ENCODE measurements around the gene ADCY10. TPM values are rescaled to one million over a fixed set of nuclear protein-coding genes. Genes with fewer than 3 reads are reported as not detected.

The ADCY10 gene
- total RNA-seq, 1 experiment from 2014 or later, result 0.31 TPM

DNA sequence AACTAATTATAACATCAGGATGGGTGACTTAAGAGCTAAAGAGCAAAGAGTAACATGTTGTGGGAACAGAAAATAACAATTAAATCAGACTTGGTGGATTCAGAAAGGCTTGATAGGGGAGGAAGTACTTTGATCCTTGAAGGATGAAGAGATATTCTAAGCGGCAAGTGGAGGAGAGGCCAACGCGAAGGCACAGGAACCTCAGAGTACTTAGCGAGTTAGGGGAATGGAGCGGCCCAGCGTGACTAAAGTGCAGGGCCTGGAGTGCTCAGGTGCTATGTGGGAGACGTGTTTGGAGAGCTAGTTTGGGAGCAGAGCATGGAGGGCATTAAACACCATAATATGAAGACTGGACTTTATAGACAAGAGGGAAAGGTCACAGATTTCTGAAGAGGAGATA is 64.3 kb downstream of the ADCY10 start:
- intact Hi-C loops (cut with micrococcal nuclease; ENCODE audit: unreplicated experiment), result no loop called here
- no peak for DNase-seq
- TF ChIP-seq, protein P1, sequence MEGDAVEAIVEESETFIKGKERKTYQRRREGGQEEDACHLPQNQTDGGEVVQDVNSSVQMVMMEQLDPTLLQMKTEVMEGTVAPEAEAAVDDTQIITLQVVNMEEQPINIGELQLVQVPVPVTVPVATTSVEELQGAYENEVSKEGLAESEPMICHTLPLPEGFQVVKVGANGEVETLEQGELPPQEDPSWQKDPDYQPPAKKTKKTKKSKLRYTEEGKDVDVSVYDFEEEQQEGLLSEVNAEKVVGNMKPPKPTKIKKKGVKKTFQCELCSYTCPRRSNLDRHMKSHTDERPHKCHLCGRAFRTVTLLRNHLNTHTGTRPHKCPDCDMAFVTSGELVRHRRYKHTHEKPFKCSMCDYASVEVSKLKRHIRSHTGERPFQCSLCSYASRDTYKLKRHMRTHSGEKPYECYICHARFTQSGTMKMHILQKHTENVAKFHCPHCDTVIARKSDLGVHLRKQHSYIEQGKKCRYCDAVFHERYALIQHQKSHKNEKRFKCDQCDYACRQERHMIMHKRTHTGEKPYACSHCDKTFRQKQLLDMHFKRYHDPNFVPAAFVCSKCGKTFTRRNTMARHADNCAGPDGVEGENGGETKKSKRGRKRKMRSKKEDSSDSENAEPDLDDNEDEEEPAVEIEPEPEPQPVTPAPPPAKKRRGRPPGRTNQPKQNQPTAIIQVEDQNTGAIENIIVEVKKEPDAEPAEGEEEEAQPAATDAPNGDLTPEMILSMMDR (IDR thresholded peaks at IDR 0.05; ENCODE audit: unreplicated experiment), result no peak
- no peak overlapping the region for H3K4me3 Mint-ChIP-seq (ENCODE audit: low read depth, unreplicated experiment)
- no peaks in the 10 kb centered on the region for H3K27me3 Mint-ChIP-seq (ENCODE audit: unreplicated experiment)
- H3K27ac Mint-ChIP-seq (ENCODE audit: unreplicated experiment), result no peak overlapping the region
- no peaks in the 10 kb centered on the region for H3K9me3 Mint-ChIP-seq (ENCODE audit: low read depth, unreplicated experiment)
- no peaks in the 10 kb centered on the region for H3K4me1 Mint-ChIP-seq (ENCODE audit: low read depth, unreplicated experiment)
- BruUV-seq (replicated peaks), result no TSS peak
- H3K36me3 Mint-ChIP-seq (ENCODE audit: insufficient read depth, unreplicated experiment), result no peaks in the 10 kb centered on the region
- CTCF ChIA-PET, result interaction anchor here (0.8 kb wide), 1 partner anchor 25 kb away, joined by 3 read pairs; no protein-coding TSS in a partner anchor

DNA sequence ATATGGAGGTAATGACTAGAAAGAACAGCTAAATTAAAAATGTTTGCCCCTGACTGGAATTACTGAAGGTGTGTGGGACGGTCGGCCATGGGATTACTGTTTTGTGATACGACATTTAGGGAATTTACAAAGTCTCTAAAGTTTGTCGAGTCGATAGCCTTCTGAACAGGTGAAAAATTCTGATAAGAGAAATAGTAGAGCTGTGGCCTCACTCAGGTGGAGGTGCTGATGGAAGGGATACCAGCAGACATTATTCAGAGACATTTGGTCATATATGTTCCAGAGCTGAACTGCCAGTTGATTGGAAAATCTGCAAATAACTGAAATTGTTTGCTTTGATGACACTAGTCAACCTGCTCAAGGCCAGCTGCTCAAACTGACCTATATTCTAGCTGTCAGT is 71.1 kb downstream of the ADCY10 start:
- H3K4me3 Mint-ChIP-seq (ENCODE audit: low read depth, unreplicated experiment), result no peak overlapping the region
- no peaks in the 10 kb centered on the region for H3K9me3 Mint-ChIP-seq (ENCODE audit: low read depth, unreplicated experiment)
- intact Hi-C loops (cut with micrococcal nuclease; ENCODE audit: unreplicated experiment), result no loop called here
- DNase-seq, result no peak
- H3K36me3 Mint-ChIP-seq (ENCODE audit: insufficient read depth, unreplicated experiment), result no peaks in the 10 kb centered on the region
- no peaks in the 10 kb centered on the region for H3K4me1 Mint-ChIP-seq (ENCODE audit: low read depth, unreplicated experiment)
- TF ChIP-seq, protein P1 (IDR thresholded peaks at IDR 0.05; ENCODE audit: unreplicated experiment), result no peak
- H3K27ac Mint-ChIP-seq (ENCODE audit: unreplicated experiment), result no peak overlapping the region
- BruUV-seq (replicated peaks), result no TSS peak
- CTCF ChIA-PET, result interaction anchor here (0.6 kb wide), 1 partner anchor 451 kb away, joined by 4 read pairs; no protein-coding TSS in a partner anchor
- H3K27me3 Mint-ChIP-seq (ENCODE audit: unreplicated experiment), result peaks cover 16% of the 10 kb centered on the region

DNA sequence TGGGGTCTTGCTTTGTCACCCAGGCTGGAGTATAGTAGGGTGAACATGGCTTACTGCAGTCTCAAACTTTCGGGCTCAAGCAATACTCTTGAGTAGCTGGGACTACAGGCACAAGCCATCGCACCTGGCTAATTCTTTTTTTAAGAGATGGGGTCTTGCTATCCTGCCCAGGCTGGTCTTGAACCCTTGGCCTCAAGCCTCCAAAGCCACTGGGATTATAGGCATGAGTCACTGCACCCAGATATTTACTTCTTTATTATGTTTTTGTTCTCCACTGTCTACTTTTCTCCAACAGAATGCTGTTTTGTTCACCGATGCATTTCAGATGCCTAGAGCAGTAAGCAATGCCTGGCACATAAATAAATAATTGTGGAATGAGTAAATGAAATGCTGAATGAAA is 72.4 kb downstream of the ADCY10 start:
- Mint-ChIP-seq H3K4me1 (ENCODE audit: low read depth, unreplicated experiment) (no peaks in the 10 kb centered on the region), H3K27me3 (ENCODE audit: unreplicated experiment) (peaks cover 16% of the 10 kb centered on the region), H3K27ac (ENCODE audit: unreplicated experiment) (no peak overlapping the region), H3K9me3 (ENCODE audit: low read depth, unreplicated experiment) (no peaks in the 10 kb centered on the region), H3K36me3 (ENCODE audit: insufficient read depth, unreplicated experiment) (no peaks in the 10 kb centered on the region), H3K4me3 (ENCODE audit: low read depth, unreplicated experiment) (no peak overlapping the region)
- BruUV-seq (replicated peaks), result no TSS peak
- TF ChIP-seq, protein P1 (IDR thresholded peaks at IDR 0.05; ENCODE audit: unreplicated experiment), result no peak
- CTCF ChIA-PET, result no interaction called here
- no peak for DNase-seq
- intact Hi-C loops (cut with micrococcal nuclease; ENCODE audit: unreplicated experiment), result no loop called here

DNA sequence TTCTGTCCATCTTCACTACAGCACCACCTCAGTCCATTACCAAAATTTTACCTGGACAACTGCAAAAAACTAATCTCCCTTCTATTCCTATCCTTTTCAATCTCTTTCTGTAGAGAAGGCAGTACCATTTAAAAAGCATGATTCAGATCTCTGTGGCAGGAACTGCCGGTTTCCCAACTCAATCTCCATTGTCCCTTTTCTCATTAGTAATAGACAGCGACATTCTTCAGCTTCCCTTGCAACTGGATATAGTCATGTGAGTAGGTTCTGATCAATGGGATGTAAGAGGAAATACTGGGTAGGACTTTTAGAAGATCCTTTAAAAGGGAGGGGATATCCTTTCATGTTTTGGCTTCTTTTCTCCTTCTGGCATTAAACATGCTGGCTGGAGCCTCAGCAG is 74.9 kb downstream of the ADCY10 start:
- no TSS peak for BruUV-seq (replicated peaks)

More for the DNA sequence above, 74.9 kb downstream of the ADCY10 start:
- Mint-ChIP-seq H3K36me3 (ENCODE audit: insufficient read depth, unreplicated experiment) (no peaks in the 10 kb centered on the region), H3K9me3 (ENCODE audit: low read depth, unreplicated experiment) (no peaks in the 10 kb centered on the region), H3K4me1 (ENCODE audit: low read depth, unreplicated experiment) (no peaks in the 10 kb centered on the region), H3K4me3 (ENCODE audit: low read depth, unreplicated experiment) (no peak overlapping the region), H3K27ac (ENCODE audit: unreplicated experiment) (no peak overlapping the region), H3K27me3 (ENCODE audit: unreplicated experiment) (peaks cover 16% of the 10 kb centered on the region)
- CTCF ChIA-PET, result no interaction called here
- intact Hi-C loops (cut with micrococcal nuclease; ENCODE audit: unreplicated experiment), result no loop called here
- TF ChIP-seq, protein P1 (IDR thresholded peaks at IDR 0.05; ENCODE audit: unreplicated experiment), result no peak
- DNase-seq, result no peak

Data from Calu3 (cell line).